Parathyroid adenoma (tissue), 2 donors: ENCODE data around the gene MDP1.

ENCODE experiments used
- H2AFZ ChIP-seq: fragments of 300-600 bp; sonication (generic); one replicate; pipeline ENCODE4 v1.7.0; 2017; ENCODE audit warnings: antibody characterized with exemption, mild to moderate bottlenecking
- H3K27ac ChIP-seq: fragments of 300-600 bp; sonication (generic); one replicate; pipeline ENCODE4 v1.7.0; 2017
- H3K27me3 ChIP-seq: fragments of 300-600 bp; sonication (generic); one replicate; pipeline ENCODE4 v1.7.0; 2017; ENCODE audit warnings: low read length; ENCODE audit not compliant: control insufficient read depth, insufficient read depth
- H3K36me3 ChIP-seq: fragments of 300-600 bp; sonication (generic); one replicate; pipeline ENCODE4 v1.7.0; 2017; ENCODE audit warnings: low read length; ENCODE audit not compliant: control insufficient read depth, insufficient read depth
- H3K4me1 ChIP-seq: fragments of 300-600 bp; sonication (generic); one replicate; pipeline ENCODE4 v1.7.0; 2017; ENCODE audit warnings: control low read depth
- H3K4me2 ChIP-seq: fragments of 300-600 bp; sonication (generic); one replicate; pipeline ENCODE4 v1.7.0; 2017; ENCODE audit warnings: low read length
- H3K4me3 ChIP-seq: fragments of 300-600 bp; sonication (generic); one replicate; pipeline ENCODE4 v1.7.0; 2017; ENCODE audit warnings: low read depth, low read length
- H3K79me2 ChIP-seq: fragments of 300-600 bp; sonication (generic); one replicate; pipeline ENCODE4 v1.7.0; 2017; ENCODE audit warnings: control low read depth
- H3K9ac ChIP-seq: fragments of 300-600 bp; sonication (generic); one replicate; pipeline ENCODE4 v1.7.0; 2017; ENCODE audit warnings: mild to moderate bottlenecking
- H3K9me3 ChIP-seq: fragments of 300-600 bp; sonication (generic); one replicate; pipeline ENCODE4 v1.7.0; 2017; ENCODE audit warnings: low read length; ENCODE audit not compliant: control insufficient read depth
- TF ChIP-seq, protein P1 (sequence below): fragments of 300-600 bp; sonication (generic); IDR thresholded peaks from one replicate; pipeline ENCODE4 v1.7.0; 2017; ENCODE audit warnings: antibody characterized with exemption, mild to moderate bottlenecking
- donor health status: primary hyperparathyroidism.

MDP1 gene

DNA sequence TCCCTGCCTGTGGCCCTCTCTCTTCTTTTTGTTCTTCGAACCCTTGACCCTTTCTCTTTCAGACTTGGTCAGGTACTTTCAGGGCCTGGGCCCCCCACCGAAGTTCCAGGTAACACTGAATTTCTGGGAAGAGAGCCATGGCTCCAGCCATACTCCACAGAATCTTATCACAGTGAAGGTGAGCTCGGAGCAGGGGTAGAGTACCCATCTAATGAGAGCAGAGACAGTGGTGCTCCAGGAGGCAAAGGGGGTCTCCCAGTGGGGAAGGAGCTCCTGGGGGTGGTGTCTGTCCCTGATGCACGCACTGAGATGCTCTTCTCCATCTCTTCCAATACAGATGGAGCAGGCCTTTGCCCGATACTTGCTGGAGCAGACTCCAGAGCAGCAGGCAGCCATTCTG lies 50.1 kb downstream of the MDP1 start:
- H3K27ac ChIP-seq, result no peak overlapping the region
- no peaks in the 10 kb centered on the region for H3K27me3 ChIP-seq

DNA sequence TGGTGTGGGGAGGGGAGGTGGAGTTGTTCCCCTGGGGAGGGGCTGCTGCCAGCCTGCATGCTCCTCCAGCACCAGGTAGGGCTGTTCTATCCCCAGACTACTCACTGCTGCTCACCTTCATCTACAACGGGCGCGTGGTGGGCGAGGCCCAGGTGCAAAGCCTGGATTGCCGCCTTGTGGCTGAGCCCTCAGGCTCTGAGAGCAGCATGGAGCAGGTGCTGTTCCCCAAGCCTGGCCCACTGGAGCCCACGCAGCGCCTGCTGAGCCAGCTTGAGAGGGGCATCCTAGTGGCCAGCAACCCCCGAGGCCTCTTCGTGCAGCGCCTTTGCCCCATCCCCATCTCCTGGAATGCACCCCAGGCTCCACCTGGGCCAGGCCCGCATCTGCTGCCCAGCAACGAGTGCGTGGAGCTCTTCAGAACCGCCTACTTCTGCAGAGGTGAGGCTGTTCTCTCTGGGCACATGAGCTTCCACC lies 51.3 kb downstream of the MDP1 start:
- Histone ChIP-seq H3K9me3 (no peaks in the 10 kb centered on the region), H3K4me3 (no peak overlapping the region), H3K9ac (no peak overlapping the region), H3K79me2 (peaks cover 5% of the 10 kb centered on the region), H3K4me1 (peaks cover 6% of the 10 kb centered on the region), H3K36me3 (no peaks in the 10 kb centered on the region), H2AFZ (no peak overlapping the region), H3K27me3 (no peaks in the 10 kb centered on the region), H3K4me2 (no peak overlapping the region), H3K27ac (no peak overlapping the region)
- TF ChIP-seq, protein P1, sequence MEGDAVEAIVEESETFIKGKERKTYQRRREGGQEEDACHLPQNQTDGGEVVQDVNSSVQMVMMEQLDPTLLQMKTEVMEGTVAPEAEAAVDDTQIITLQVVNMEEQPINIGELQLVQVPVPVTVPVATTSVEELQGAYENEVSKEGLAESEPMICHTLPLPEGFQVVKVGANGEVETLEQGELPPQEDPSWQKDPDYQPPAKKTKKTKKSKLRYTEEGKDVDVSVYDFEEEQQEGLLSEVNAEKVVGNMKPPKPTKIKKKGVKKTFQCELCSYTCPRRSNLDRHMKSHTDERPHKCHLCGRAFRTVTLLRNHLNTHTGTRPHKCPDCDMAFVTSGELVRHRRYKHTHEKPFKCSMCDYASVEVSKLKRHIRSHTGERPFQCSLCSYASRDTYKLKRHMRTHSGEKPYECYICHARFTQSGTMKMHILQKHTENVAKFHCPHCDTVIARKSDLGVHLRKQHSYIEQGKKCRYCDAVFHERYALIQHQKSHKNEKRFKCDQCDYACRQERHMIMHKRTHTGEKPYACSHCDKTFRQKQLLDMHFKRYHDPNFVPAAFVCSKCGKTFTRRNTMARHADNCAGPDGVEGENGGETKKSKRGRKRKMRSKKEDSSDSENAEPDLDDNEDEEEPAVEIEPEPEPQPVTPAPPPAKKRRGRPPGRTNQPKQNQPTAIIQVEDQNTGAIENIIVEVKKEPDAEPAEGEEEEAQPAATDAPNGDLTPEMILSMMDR, result no peak

More for the DNA sequence above, 50.1 kb downstream of the MDP1 start:
- Histone ChIP-seq H3K4me3 (no peak overlapping the region), H2AFZ (no peak overlapping the region), H3K36me3 (no peaks in the 10 kb centered on the region), H3K9ac (no peak overlapping the region), H3K4me1 (peaks cover 6% of the 10 kb centered on the region), H3K79me2 (peaks cover 5% of the 10 kb centered on the region), H3K4me2 (no peak overlapping the region), H3K9me3 (no peaks in the 10 kb centered on the region)
- TF ChIP-seq, protein P1, result no peak
